ENCODE results near the gene TMOD3. TPM values are rescaled to one million over a fixed set of nuclear protein-coding genes. Genes with fewer than 3 reads are reported as not detected.
"Not testable (repeated sequence)": the region's sequence is repeated elsewhere in the genome, so short reads cannot be mapped to it uniquely, and the experiment has no call there.

TMOD3 gene
- total RNA-seq = 10 to 100 TPM; 18.7 to 19.7 TPM

GRCh38 chr15:51829376-51830275 is at the start of gene TMOD3:
Gene TMOD3, plus strand, starts transcription at chr15:51829653. Its CDS starts 33,232 bp downstream, at chr15:51862885.
- TF ChIP-seq CTCF (IDR thresholded peaks at IDR 0.05) = no peak
- peak within 1 kb of the TSS; percentile 94 to 97 for H3K27ac ChIP-seq

GRCh38 chr15:51780636-51781035 is 48.8 kb upstream of the TMOD3 start:
- Histone ChIP-seq H3K9me3 (no peaks in the 10 kb centered on the region), H3K27me3 (no peaks in the 10 kb centered on the region), H3K4me3 (no peak overlapping the region), H3K27ac (no peak overlapping the region), H3K36me3 (peaks cover 15% of the 10 kb centered on the region), H3K4me1 (no peaks in the 10 kb centered on the region)
- no peak for DNase-seq (ENCODE audit: low spot score)
- TF ChIP-seq CTCF (IDR thresholded peaks at IDR 0.05) = no peak

More at GRCh38 chr15:51829376-51830275, at the start of gene TMOD3:
- Histone ChIP-seq H3K4me1 (peaks cover 0 to 32% of the 10 kb centered on the region in 2 donors), H3K4me3 (peak within 1 kb of the TSS; percentile 99), H3K27me3 (no peaks in the 10 kb centered on the region), H3K36me3 (no peaks in the 10 kb centered on the region), H3K9me3 (no peaks in the 10 kb centered on the region)
- peak; percentile 94 for DNase-seq (ENCODE audit: low spot score)

GRCh38 chr15:51781506-51781905 is 47.9 kb upstream of the TMOD3 start:
- no peak for DNase-seq (ENCODE audit: low spot score)
- peaks cover 15% of the 10 kb centered on the region for H3K36me3 ChIP-seq

GRCh38 chr15:51782357-51782896 is 47.0 kb upstream of the TMOD3 start:
- peaks cover 15% of the 10 kb centered on the region for H3K36me3 ChIP-seq
- no peak for TF ChIP-seq CTCF (IDR thresholded peaks at IDR 0.05)

More at GRCh38 chr15:51781506-51781905, 47.9 kb upstream of the TMOD3 start:
- H3K9me3 ChIP-seq = no peaks in the 10 kb centered on the region
- no peaks in the 10 kb centered on the region for H3K27me3 ChIP-seq
- no peak for TF ChIP-seq CTCF (IDR thresholded peaks at IDR 0.05)
- no peak overlapping the region for H3K27ac ChIP-seq
- H3K4me3 ChIP-seq = no peak overlapping the region
- no peaks in the 10 kb centered on the region for H3K4me1 ChIP-seq

GRCh38 chr15:51783967-51784366 is 45.5 kb upstream of the TMOD3 start:
- TF ChIP-seq CTCF (IDR thresholded peaks at IDR 0.05) = no peak
- peaks cover 15% of the 10 kb centered on the region for H3K36me3 ChIP-seq

More at GRCh38 chr15:51782357-51782896, 47.0 kb upstream of the TMOD3 start:
- no peaks in the 10 kb centered on the region for H3K27me3 ChIP-seq
- H3K27ac ChIP-seq = no peak overlapping the region
- DNase-seq (ENCODE audit: low spot score) = no peak
- no peaks in the 10 kb centered on the region for H3K9me3 ChIP-seq
- no peak overlapping the region for H3K4me3 ChIP-seq
- H3K4me1 ChIP-seq = no peaks in the 10 kb centered on the region

GRCh38 chr15:51787130-51787529 is 42.3 kb upstream of the TMOD3 start:
- DNase-seq (ENCODE audit: low spot score); H3K9me3 ChIP-seq; H3K27me3 ChIP-seq; H3K4me3 ChIP-seq; H3K4me1 ChIP-seq; H3K27ac ChIP-seq: not testable (repeated sequence)
- H3K36me3 ChIP-seq = peaks cover 13% of the 10 kb centered on the region

More at GRCh38 chr15:51783967-51784366, 45.5 kb upstream of the TMOD3 start:
- H3K27ac ChIP-seq = no peak overlapping the region
- no peaks in the 10 kb centered on the region for H3K27me3 ChIP-seq
- H3K4me1 ChIP-seq = no peaks in the 10 kb centered on the region
- no peak for DNase-seq (ENCODE audit: low spot score)
- no peaks in the 10 kb centered on the region for H3K9me3 ChIP-seq
- no peak overlapping the region for H3K4me3 ChIP-seq

GRCh38 chr15:51792474-51792873 is 37.0 kb upstream of the TMOD3 start:
- H3K9me3 ChIP-seq; DNase-seq (ENCODE audit: low spot score); H3K27me3 ChIP-seq; H3K27ac ChIP-seq; H3K4me3 ChIP-seq; H3K36me3 ChIP-seq: not testable (repeated sequence)
- H3K4me1 ChIP-seq = peaks cover 0 to 13% of the 10 kb centered on the region in 2 donors

Data from right atrium auricular region (tissue), 2 donors.